Limb (tissue), 2 donors: ENCODE results near the gene ATAD3B.
"Not testable (repeated sequence)": the region's sequence is repeated elsewhere in the genome, so short reads cannot be mapped to it uniquely, and the experiment has no call there.

ENCODE experiments used
- DNase-seq, 2 donors: peaks; one replicate each; pipeline ENCODE4 v3.0.0-alpha.2; 2016; ENCODE audit errors: extremely low spot score in 2 of 2

ATAD3B gene

DNA sequence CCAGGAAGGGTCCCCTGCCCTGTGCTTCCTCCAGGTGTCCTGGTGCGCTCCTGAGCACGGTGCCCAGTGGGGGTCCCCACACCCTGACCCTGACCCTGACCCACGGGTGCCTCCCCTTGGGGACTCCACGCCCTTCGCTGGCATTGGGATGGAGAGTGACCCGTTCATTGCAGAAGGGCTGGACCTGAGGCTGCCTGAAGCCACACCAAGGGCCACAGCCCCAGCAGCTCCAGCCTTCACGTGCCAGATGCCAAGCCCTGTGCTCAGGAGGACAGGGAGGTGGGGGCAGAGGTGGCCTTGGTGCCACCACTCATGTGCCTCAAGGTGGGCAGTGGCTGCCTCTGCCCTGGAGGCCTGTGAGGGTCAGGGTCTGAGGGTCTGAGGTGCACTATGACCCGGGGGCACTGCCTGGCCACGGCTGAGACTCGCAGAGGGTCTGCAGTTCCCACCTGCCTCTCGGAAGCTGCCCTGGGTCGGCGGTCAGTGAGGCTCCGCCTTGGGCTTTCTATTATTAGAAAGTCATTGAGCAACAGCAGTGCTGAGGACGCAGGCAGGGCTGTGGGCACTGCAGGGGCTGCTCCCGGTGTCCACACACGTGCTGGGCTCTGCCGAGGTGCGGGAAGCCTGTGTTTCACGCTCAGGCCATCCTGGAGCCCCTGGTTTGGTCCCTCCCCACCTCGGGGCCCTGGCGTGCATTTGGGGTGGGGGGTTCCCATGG is 61.8 kb downstream of the ATAD3B start:
- DNase-seq: not testable (repeated sequence)

DNA sequence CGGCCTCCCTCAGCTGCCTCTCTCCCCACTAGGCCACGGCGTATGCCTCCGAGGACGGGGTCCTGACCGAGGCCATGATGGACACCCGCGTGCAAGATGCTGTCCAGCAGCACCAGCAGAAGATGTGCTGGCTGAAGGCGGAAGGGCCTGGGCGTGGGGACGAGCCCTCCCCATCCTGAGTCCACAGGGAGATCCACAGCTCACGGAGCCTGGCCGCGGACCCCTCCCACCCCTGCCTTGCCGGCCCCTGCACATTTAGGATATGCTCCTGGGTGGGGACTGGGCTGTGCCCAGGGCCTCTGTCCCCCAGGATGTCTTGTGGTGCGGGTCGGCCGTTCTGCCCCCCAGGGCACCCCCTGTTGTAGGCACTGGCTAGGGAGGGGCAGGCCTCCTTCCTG is 62.3 kb downstream of the ATAD3B start:
- not testable (repeated sequence) for DNase-seq

DNA sequence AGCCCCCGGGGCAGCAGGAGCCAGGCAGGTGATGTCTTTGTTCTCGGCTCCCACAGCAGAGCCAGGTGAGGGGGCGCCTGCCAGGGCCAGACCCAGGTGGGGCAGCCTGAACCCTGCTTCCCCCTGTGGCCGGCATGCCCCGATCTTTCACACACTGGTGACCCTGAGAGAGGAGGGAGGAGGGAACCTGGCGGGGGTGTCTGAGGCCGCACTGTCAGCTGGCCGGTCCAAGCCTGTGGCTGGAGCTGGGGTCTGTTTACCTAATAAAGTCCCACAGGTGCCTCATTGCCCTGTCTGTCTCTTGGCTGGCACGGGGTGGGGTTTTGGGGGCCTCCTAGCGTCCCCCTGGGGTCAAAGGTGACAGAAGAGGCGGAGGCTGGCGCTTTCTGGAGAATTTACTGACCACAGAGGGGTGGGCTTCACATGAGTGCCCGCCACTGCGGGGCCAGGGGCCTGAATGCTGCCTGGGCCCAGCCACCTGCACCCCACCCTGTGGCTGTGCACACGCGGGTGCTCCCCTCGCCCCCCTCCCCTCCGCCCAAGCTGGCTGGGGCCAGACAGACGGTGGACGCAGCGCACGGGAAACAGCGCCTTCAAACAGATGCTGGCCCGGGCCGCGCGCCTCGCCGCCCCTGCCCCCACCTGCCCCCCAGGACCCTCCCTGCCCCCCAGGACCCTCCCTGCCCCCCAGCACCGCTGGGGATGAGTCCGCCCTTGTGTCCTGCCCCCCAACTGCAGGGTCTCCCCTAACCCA is 63.0 kb downstream of the ATAD3B start:
- no peak for DNase-seq

DNA sequence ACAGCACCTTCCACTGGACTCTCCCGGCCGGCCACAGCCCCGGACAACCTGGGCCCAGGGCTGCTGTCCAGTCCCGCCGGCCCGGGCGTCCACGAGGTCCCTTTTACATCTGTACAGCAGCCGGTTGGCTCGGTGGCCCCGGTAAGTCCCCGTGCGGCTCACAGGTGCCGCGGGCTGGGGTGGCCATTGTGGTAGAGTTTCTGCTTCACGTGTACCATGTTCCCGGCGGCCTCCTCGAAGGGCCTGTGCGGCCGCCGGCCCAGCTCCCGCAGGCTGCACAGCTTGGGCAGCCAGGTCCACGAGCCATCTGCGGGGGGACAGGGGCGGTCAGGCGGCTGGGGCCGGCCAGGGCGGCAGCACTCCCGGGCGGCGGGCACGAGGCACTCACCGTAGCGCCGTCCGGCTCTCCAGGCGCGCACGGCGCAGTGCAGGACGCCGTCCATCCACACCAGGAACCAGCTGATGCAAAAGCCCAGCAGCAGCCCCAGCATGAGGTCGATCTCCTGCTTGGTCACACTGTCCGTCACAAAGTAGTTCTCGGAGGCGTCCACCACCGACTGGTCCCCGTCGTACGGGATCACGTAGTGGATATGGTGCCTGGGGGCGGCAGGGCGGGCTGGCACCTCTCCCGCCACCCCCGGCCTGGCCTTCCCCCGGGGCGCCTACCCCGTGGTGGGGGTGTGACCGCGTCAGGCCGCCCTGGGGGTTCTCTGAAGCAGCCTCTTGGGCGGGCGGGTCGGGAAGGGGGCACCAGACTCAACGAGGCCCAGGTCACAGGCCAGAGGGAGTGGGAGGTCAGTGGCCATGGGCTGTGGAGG is 63.8 kb downstream of the ATAD3B start:
- peak in 1 of 2 donors; percentile 36 for DNase-seq

DNA sequence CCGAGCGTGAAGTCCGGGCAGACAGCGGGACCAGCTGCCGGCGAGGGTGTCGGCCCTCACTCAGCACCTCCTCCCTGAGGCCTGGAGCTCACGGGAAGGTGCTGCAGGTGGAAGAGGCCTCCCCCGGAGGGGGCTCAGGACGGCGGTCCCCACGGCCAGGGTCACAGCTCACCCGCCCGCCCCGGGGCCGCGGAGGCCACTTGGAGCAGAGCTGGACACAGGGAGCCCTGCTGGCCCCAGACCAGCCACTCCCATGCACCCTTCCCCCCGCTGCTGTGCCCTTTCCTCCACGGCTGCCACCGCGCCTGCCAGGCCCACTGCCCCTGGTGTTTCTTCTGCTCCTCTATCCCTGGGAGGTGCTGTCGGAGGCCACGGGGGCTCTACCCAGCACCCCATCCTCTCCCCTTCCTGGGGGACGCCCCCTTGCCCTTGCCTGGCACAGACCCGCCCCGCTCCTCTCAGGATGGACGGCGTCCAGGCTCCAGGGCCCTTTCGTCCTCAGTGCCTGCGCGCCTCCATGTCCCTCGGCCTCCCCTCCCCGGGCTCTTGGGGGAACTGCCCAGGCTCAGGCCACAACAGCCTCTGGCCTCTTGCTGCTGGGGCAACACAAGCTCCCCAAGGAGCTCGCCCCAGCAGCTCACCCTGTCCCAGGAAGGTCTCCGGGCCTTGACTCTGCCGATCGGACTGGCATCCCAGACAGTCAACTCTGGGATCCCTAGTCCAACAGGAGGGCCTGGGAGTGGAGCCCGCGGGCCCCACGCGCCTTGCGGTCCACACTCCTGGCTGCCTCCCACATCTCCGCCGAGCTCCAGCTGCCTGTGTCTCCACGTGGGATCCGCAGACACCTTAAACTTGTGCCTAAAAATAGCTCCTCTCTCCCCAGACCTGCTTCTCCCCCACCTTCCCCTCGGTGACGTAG is 64.7 kb downstream of the ATAD3B start:
- DNase-seq: peak in 1 of 2 donors; percentile 32

DNA sequence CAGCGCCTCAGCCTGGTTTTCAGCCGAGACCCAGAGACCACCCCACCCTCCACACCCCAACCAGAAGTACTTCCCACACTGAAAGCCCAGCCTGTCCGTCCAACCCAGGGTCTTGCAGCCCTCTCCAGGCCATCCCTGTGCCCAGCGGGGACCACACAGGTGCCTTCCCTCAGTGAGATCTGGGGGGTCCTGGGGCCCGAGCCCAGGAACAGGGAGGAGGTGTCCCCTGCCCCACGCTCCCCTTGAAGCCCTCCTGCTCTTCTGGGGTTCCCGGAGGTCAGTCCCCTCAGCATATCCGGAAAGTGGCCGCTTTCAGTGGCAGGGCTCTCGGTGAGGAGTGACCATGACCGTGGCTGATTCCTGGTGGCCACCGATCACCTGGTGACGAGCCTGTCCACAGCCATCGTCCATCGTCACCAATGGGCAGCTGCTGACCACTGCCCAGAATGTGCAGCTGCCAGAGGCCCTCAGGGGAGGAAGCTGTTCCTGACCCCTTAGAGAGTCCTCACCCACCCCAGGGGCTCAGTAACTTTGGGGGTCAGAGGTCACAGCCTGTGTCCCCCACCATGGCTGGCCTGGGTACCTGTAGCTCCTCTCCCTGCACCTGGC is 65.5 kb downstream of the ATAD3B start:
- DNase-seq: no peak

DNA sequence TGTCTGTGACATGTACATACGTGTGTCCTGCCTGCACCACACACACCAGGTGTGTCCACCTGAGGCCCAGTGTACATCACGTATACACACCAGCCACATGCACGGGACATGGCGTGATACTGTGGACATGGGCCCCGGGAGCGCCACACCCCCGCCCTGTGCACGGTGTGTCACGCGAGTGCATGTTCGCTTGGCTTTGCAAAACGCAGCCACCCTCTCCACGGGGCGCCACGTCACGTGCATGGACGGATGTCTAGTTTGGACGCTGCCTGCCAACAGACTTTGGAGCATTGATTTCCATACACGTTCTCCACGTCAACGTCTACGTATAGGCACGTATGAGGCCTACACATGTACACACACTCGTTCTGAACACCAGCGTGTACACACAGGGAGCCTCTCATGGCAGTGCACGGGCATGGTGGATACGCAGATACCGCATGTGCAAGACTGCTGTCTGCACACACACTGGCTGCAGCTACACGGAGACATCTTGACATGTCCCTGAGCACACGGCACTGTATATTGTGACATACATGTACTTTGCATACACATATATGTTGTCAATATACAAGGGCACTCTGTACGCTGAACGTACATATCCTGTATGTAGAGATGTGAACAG is 66.2 kb downstream of the ATAD3B start:
- no peak for DNase-seq

DNA sequence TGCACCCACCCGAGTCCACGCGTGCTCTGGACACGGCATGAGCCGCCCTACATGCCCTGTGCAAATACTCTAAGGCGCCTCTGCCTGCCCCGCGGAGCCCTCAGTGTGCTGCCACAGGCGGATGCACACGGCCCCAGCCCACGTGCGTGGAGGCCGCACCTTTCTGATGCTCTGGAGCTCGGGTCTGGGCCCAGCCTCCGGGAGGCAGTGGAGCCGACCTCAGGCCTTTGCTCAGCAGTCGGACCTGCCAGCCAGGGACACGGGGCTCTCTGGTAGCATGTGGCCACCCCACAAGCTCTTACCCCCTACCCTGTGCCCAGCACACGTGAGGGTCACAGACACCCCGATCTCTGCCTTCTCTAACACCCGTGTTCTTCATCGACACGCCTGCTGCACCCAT is 66.8 kb downstream of the ATAD3B start:
- no peak for DNase-seq

DNA sequence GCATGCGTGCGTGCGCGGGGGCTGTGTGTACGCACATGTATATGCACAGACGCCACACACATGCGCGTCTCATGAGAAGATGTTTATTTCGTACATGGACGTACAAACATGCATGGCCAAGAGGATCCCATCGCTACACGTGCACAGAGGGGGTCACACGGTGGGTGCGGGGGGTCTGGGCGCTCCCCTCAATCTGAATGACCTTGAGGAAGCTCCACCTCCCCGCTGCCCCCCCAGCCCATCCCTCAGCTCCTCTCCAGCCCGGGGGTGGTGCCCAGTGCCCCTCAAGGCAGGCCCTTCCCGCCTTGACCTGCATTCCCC is 67.4 kb downstream of the ATAD3B start:
- DNase-seq: peak in 1 of 2 donors; percentile 32

DNA sequence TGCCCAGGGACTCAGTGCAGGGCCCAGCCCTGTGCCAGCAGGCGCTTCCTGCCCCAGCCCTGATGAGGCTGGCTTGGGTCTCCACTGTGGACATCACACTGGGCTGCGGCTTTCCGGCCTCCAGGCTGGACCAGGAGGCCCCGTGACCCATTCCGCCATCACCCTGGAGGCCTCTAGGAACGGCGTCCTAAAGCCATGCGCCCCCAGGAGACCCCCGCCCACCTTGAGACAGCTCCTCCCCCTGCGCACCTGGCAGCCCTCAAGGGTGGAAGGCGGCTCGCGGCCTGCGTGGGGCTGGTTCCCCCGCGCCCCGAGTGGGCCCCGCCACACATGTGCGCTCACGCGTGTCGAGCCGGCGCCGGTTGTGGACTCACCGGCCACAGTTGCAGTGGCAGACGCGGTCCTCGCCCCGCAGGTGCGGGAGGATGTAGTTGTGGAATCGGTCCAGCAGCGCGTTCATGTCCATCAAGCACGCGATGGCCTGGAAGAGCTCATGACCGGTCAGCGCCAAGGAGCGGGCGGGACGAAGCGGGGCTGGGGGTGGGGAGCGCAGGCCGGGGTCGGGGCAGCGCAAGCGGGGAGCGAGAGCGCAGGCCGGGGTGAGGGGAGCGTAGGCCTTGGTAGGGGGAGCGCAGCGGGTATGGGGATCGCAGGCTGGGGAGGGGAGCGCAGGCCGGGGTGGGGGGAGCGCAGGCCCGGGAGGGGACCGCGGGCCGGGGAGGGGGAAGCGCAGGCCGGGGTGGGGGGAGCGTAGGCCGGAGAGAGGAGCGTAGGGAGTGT is 67.9 kb downstream of the ATAD3B start:
- DNase-seq: peak in 1 of 2 donors; percentile 64

DNA sequence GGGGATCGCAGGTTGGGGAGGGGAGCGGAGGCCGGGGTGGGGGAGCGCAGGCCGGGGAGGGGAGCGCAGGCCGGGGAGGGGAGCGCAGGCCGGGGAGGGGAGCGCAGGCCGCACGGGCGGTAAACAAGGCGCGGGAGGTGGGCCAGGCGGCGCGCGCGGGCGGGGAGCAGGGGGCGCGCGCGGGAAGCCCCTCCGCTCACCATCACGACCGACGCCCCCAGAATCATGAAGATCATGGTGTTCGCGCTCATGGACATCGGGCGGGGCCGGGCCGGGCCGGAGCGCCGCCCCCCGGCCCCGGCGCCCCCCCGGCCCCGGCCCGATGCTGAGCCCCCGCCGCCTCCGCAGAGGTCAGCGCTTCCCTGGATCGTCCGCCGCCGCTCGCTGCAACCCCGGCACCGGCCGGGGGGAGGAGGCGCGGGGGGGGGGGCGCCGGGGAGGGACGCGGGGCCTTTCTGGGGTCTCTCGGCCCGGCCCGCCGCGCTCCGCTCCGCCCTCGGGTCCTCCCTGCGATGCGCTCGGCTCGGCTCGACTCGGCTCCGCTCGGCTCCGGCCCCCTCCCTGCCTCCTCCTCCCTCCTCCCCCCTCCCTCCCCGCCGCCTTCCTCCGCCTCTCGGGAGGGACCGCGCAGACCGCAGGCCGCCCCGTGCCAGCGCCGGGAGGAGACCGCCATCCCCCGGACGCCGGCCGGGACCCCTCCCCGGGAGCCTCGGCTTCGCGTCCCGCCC is 68.7 kb downstream of the ATAD3B start, which contains the start of gene TMEM240:
TSS of gene TMEM240 (minus strand) at position 535 of the 728 bp plus-strand sequence. CDS start at position 257, 278 bp downstream.
- peak; percentile 78 to 91 for DNase-seq

DNA sequence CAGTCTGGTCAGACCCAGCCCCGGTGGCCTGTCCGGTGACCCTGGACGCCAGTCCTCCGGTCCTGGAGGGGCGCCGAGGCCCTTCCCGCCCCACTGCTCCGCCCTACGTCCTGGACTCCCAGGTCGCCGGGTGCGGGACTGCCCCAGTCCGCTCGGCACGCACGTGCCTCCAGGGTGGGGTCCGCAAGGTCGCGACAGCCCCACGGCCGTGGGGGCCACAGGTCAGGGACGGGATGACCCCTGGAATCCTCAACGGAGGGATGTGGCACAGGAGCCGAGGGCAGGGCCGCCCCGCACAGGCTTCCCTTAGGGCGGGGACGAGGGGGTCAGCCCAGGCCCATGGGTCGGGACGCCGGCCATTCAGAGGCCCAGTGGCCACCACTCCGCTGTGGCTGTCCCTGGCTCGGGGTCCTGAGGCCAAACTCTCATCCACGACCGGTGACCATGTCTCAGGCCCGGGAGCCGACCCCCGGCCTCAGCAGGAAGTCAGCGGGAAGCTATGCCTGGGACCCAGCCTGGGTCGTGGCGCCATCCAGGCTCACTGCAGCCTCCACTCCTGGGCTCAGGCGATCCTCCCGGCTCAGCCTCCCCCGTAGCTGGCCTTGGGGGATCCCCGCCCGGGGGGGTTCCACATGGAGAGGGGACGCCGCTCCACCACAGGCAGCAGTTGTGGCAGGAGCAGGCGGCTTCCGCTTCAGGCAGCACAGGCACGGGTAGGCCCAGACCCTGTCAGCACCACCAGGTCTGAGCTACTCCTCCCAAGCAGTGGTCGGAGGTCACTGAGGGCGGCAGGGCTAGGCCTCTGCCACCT is 69.5 kb downstream of the ATAD3B start:
- peak in 1 of 2 donors; percentile 40 for DNase-seq

DNA sequence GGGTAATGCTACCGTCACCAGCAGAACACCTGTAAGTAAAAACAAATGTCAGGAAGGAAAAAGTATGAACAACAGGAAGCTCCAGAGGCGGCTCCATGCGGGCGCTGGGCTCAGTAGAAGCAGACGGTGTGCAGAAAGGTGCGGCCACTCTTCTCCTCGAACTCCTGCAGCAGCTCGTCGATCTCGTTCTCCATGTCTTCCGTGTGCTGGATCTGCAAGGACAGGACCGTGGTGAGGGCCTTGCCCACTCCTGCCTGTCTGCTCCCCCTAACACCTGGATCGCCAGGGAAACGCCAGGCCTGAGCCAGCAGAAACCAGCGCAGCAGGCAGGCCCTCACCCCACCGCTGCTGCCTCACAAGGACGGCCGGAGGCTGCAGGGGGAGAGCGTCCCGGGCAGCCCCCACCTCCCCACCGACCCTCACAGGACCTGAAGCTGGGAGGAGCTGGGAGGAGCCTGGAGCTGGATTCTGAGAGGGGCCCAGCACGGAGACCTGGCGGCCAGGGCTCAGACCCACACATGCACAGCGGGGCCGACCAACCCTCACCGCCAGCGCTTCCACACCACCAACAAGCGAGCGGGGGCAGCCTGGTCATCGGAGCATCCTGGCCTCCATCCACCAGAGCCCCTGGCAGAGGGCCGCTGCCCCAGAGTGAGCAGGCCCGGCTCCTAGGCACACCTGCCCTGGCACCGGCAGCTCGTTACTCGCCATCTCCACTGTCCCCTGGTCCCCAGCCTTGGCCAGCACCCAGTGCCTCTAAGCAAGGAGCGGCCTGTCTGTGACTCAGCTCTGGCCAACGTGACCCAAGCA is 70.6 kb downstream of the ATAD3B start:
- DNase-seq: peak in 1 of 2 donors; percentile 35

DNA sequence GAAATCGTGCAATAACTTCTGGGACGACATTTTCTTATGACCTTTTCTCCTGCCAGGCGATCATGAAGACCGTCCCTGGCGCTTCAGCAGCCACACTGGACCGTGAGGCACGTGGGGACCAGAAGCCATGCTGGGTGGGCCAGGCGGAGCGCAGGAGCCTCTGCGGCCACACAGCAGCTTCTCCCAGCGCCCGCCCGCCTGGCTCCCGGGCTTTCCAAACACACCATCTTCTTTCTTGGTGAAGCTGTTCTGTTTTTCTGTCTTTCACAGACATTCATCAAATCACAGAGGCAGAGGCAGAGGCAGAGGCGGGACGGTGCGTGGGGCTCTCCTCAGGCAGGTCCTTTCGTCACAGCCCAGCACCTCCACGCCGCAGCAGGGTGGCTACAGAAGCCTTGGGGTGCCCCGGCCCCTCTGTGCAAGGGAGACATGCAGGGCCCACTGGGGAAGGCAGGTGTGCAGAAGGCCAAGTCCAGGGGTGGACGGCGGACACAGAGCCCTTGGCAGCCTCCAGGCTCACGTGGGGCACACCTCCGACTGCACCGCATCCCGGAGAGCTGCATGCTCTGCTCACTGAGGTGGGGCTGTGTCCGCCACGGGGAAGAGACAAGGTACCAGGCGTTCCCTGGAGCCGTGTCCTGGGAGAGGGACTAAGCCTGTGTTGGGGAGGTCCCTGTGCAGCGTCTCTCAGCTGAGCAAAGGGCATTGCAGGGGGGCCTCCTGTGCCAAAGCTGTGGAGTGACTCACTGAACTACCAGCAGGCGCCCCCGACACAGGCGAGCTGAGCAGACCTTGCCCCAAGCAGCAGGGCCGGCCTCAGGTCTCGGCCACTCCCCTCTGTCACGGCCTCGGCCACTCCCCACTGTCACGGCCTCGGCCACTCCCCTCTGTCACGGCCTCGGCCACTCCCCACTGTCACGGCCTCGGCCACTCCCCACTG is 71.5 kb downstream of the ATAD3B start:
- peak in 1 of 2 donors; percentile 20 for DNase-seq

DNA sequence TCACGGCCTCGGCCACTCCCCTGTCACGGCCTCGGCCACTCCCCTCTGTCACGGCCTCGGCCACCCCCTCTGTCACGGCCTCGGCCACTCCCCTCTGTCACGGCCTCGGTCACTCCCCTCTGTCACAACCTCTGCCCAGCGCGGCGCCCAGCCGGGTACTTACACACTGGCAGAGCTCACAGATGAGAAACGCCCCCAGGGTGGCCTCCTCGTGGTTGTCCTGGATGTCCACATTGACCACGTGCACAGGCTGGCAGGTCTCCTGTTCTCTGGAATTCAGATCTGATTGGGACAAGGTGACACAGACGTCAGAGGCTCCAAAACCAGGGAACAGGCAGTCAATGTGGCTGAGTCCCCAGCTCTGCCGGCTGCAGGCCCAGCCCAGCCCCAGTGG is 72.1 kb downstream of the ATAD3B start:
- DNase-seq: peak in 1 of 2 donors; percentile 28

DNA sequence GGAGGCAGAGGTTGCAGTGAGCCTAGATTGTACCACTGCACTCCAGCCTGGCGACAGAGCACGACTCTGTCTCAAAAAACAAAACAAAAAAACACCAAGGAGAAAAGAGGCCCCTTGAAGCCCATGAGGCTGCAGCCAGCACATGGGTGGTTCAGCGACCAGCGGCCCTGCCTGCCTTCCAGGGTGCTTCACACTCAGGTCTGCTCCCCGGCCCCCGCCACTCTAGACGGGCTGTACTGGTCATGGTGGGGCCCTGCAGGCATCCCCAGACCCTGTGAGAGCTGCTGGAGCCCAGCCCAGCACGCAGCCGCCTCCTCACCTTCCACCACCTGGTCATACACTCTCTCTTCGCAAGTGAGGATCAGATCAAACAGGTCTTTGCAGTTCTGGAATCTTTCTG is 73.0 kb downstream of the ATAD3B start:
- DNase-seq: no peak
